ENCODE results near the gene ELOVL1.

The ELOVL1 gene

DNA sequence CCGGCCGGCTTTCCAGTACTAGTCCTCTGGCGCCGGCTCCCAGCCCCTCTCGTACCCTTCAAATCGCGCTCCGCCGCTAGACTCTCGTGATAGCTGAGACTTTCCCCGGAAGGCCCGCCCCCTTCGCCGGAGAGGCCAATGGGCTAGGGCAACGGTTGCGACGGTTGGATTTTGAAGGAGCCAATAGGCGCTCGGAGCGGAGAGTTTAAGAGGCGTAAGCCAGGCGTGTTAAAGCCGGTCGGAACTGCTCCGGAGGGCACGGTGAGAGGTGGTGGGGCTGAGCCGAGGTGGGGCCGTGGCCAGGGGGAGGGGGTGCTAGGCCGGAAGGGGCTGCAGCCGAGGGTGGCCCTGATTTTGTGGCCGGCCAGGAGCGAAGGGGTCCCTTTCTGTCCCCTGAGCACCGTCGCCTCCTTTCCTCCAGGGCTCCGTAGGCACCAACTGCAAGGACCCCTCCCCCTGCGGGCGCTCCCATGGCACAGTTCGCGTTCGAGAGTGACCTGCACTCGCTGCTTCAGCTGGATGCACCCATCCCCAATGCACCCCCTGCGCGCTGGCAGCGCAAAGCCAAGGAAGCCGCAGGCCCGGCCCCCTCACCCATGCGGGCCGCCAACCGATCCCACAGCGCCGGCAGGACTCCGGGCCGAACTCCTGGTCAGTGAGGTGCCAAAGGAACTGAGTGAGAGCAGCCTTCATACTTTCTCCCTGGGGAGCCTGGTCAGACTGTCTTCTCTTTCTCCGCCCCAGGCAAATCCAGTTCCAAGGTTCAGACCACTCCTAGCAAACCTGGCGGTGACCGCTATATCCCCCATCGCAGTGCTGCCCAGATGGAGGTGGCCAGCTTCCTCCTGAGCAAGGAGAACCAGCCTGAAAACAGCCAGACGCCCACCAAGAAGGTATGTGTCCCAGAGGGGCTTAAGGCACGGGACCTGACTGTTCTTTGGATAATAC lies 8.8 kb downstream of the ELOVL1 start, which contains the start of gene CDC20:
Gene CDC20 (plus strand): TSS at position 236 of the 948 bp plus-strand sequence. CDS start 235 bp downstream, at position 471.
- peak; percentile 94 for FAIRE-seq

GRCh38 chr1:43358121-43358745 lies 9.6 kb downstream of the ELOVL1 start:
- no peak for DNase-seq (ENCODE audit: extremely low spot score, insufficient read length, low read depth)
- peak; percentile 60 for FAIRE-seq

More for the DNA sequence above, 8.8 kb downstream of the ELOVL1 start, which contains the start of gene CDC20:
- DNase-seq (ENCODE audit: extremely low spot score, insufficient read length, low read depth) = peak; percentile 87

DNA sequence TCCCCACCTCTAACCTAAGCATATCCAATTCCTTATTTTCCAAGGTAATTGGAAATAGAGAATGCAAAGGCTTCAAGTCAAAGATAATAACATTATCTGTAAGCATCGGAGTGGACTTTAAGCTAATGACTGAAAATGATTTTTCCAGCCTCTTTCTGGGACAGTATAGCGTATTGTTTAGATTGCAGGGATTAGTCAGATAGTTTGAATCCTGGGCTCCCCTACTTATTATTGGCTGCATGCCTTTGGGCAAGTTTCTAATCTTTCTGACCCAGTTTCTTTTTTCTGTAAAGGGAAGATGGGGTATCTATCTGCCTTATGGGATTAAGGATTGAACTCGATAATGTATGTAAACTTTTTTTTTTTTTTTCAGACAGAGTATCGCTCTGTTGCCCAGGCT lies 10.6 kb downstream of the ELOVL1 start:
- no peak for DNase-seq (ENCODE audit: extremely low spot score, insufficient read length, low read depth)
- no peak for FAIRE-seq

DNA sequence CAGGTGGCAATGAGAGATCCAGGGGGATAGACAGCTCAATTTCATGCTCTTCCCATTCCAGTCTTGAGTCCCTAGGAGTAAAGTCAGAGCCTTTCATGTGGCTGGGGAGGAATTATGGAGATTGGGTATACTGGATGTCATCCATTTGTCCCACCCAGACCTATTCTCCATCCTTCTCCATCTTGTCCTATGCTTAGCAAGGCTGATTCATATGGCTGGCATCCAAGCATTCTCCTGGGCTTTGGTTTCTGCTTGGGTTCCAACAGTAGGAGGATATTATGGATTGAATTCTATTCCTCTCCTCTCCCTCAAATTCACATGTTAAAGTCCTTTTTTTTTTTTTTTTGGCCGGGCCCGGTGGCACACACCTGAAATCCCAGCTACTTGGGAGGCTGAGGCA lies 12.9 kb downstream of the ELOVL1 start:
- DNase-seq (ENCODE audit: extremely low spot score, insufficient read length, low read depth) (no peak), FAIRE-seq (no peak)

DNA sequence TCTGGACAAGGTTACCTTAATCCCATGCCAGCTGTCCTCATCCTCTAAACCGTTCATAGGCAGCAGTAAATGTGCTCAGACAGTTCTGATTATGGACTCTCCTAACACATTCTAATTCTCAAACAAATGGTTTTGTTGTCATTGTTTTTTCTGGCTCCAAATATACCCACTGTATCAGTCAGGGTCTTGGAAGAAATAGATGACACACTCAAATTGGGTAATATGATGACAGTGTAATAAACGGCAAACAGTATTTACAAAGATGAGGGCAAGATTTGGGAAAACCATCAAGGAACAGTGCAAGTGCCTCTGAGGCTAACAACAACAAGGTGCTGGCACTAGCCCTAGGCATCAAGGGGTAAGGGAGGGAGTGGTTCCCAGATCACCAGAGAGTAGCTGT lies 13.3 kb downstream of the ELOVL1 start:
- FAIRE-seq (no peak), DNase-seq (ENCODE audit: extremely low spot score, insufficient read length, low read depth) (no peak)

DNA sequence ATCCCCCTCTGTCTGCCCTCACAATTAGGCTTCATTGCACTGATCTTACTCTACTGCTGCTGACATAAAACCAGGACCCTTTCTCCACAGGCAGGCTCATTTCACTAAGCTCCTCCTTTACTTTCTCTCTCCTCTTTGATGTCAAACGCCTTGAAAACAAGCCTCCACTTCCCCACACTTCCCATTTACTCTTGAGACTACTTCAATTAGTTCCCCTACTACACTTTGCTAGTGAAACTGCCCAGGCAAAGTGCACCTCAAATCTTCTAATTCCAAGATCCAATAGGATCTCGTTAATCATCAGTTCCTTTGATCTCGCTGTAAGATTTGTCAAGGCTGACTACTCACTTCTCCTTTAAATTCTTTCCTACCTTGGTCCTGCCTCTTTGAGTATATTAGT lies 14.9 kb downstream of the ELOVL1 start:
- no peak for FAIRE-seq

GRCh38 chr1:43352351-43352705 lies 15.5 kb downstream of the ELOVL1 start:
- FAIRE-seq (no peak), DNase-seq (ENCODE audit: extremely low spot score, insufficient read length, low read depth) (no peak)

More for the DNA sequence above, 14.9 kb downstream of the ELOVL1 start:
- DNase-seq (ENCODE audit: extremely low spot score, insufficient read length, low read depth) = no peak

GRCh38 chr1:43351421-43352350 lies 16.1 kb downstream of the ELOVL1 start:
- FAIRE-seq = no peak
- DNase-seq (ENCODE audit: extremely low spot score, insufficient read length, low read depth) = no peak

GRCh38 chr1:43350976-43351375 lies 16.8 kb downstream of the ELOVL1 start:
- no peak for FAIRE-seq
- no peak for DNase-seq (ENCODE audit: extremely low spot score, insufficient read length, low read depth)

DNA sequence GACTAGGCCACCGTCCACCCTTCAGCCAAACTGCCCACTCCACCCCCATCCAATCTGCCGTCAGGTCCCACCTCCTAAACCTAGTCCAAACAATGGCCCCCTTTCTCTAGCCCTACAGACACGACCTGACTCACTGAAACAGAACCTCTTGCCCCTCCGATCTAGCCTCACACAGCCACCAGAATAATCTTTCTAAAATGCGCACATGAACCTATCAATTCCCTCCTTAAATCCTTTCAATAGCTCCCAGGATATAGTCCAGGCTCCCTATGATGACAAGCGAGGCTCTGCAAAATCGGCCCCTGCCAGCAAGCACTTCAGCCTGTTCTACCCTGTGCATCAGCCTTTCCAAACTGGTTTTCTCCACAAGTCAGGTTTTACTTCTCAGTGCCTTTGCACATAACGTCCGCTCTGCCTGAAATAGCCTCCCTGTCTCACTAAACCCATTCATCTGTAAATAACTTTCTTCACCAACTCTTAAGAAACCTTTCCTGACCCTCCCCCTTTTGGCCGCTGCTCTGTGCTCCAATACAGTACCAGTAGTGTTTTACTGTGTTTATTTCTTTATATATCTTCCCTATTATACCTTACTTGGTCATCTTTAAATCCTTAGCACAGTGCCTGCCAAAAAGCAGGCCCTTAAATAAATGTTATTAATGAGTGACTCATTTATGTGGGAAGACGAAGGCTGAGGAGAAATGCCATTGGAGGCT lies 18.1 kb downstream of the ELOVL1 start:
- FAIRE-seq (no peak), DNase-seq (ENCODE audit: extremely low spot score, insufficient read length, low read depth) (no peak)

- peak; percentile 55 for DNase-seq (ENCODE audit: extremely low spot score, insufficient read length, low read depth)
- peak; percentile 69 for FAIRE-seq
Measured at GRCh38 chr1:43348809-43349593, 18.8 kb downstream of the ELOVL1 start.

DNA sequence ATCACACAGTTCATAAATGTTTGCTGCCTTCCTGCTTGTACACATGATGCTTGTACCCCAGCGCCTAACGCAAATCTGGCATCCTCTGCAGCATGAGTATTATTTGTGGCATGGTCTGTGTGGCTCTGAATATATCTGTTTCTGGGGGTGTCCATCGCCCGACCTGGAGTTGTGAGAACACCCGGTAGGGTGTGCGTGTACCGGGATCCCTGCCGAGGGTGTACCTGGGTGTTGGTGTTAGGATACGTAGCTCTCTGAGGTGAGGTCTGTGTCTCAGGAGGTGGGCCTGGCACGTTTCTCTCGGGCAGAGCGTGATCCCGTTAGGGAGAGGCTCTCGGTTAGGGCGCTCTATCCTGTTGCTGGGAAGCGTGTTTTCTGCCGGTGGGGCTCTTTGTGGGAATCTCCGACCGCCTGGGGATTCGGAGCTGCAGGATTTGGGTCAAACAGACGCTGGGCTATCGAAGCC lies 19.4 kb downstream of the ELOVL1 start:
- no peak for FAIRE-seq
- DNase-seq (ENCODE audit: extremely low spot score, insufficient read length, low read depth) = no peak

GRCh38 chr1:43346636-43347035 lies 21.2 kb downstream of the ELOVL1 start:
- DNase-seq (ENCODE audit: extremely low spot score, insufficient read length, low read depth) (no peak), FAIRE-seq (no peak)

DNA sequence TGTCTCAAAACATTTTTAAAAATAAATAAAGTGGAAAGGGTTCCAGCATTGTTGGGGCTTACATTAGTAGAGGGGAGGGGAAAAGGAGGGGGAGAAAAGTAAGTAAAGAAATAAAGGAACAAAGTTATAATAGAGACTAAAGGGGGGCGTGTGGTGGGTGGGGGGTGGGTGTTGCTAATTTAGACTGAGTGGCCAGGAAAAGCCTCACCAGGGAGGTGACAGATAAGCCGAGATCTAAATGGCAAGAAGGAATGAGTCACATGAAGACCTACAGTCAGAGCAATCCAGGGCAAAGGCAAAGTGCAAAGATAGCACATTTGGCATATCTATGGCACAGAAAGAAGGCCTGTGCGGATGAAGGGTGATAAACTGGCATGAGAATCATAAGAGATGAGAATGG lies 22.7 kb downstream of the ELOVL1 start:
- FAIRE-seq (no peak), DNase-seq (ENCODE audit: extremely low spot score, insufficient read length, low read depth) (no peak)

GRCh38 chr1:43344267-43344850 lies 23.5 kb downstream of the ELOVL1 start:
- no peak for FAIRE-seq
- DNase-seq (ENCODE audit: extremely low spot score, insufficient read length, low read depth) = no peak

DNA sequence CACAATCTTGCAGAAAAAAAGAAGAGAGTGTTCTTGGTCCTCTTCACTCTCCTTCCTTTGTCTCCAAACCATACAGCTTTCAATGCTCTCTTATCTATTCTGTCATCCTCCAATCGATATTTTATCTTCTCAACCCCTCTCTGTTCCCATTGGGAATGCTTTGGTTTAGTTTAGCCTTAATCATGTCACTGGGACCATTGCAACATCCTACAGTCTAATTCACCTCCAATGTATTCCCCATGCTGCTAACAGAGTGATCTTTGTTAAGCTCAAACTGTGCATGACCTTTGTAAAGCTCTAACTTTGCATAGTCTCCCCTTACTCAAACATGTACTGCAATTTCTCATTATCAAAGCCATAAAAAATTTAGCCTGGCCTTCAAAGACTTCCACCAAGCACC lies 27.3 kb downstream of the ELOVL1 start:
- DNase-seq (ENCODE audit: extremely low spot score, insufficient read length, low read depth) (no peak), FAIRE-seq (no peak)

DNA sequence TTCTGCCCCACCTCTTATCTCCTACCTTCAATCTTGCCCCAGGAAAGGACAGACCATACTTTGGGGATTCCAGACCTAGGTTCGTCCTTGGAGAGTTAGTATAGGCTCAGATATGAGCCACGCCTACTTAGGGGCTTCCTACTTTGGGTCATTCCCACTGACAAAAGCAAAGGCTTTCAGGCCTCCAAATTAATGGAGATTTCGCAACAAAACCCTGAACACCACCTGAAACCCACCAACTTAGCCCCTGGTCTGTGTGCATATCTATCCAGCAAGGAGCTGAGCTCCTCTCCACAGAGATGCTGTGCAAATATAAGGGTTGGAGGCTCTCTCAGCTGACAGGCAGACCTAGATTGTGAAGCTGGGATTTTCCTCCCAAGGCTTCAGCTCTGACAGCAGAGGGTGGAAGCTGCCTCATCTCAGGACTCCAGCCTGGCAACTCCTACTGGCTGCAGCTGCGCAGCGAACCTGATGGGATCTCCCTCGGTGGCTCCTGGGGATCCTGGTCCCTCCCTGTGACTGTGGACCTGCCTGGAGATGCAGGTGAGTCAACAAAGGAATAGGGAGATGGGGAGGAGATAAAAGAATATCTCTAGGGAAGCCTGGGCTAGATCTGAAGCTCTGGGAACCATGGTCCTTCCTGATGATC lies 28.1 kb downstream of the ELOVL1 start:
- no peak for DNase-seq (ENCODE audit: extremely low spot score, insufficient read length, low read depth)
- FAIRE-seq = no peak

DNA sequence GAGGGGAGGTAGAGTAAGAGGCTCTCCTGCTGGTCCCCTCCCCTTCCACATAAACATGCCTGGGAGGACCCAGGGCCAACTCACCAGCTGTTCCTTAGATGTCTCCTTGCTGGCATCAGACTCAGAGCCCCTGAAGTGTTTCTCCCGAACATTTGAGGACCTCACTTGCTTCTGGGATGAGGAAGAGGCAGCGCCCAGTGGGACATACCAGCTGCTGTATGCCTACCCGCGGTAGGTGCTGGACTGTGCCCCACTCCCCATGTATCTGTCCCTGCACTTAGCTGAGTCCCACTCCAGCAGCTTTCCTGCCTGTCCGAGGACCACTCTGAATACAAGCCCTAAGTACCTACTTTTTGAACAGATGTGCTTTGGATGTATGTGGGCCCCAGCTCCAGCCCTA lies 29.8 kb downstream of the ELOVL1 start:
- FAIRE-seq = no peak
- DNase-seq (ENCODE audit: extremely low spot score, insufficient read length, low read depth) = no peak
